Measurements from ENCODE around the gene PLEKHA6.

DNA sequence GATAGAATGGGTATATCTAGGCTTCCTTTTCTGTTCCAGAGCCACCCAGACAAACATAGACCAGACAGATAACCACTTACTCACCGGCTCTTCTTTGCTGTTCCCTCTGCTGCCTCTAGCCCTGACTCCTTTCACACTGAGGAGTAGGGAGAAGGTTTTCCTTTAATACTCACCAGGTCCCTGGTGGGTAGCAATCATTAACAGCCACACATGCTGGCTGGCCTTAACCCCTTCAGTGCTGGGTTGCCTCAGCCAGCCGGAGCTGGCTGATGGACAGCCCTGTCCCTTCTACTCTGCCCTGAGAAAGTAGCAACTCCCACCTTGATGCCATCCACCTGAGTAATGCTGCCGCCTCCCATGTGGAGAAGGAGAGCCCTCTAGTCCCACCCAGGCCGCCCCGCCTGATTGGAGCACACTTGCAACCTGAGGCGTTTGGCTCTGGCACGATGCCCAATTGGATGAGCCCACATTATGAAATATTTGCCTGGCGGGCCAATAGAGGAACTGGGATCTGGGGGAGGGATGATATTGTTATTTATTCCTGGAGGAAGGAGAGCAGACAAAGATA, 71.6 kb downstream of the PLEKHA6 start:
- TF ChIP-seq MAFK (IDR thresholded peaks at IDR 0.05; ENCODE audit: low read depth, low read length) = no peak
- TF ChIP-seq, protein P1, sequence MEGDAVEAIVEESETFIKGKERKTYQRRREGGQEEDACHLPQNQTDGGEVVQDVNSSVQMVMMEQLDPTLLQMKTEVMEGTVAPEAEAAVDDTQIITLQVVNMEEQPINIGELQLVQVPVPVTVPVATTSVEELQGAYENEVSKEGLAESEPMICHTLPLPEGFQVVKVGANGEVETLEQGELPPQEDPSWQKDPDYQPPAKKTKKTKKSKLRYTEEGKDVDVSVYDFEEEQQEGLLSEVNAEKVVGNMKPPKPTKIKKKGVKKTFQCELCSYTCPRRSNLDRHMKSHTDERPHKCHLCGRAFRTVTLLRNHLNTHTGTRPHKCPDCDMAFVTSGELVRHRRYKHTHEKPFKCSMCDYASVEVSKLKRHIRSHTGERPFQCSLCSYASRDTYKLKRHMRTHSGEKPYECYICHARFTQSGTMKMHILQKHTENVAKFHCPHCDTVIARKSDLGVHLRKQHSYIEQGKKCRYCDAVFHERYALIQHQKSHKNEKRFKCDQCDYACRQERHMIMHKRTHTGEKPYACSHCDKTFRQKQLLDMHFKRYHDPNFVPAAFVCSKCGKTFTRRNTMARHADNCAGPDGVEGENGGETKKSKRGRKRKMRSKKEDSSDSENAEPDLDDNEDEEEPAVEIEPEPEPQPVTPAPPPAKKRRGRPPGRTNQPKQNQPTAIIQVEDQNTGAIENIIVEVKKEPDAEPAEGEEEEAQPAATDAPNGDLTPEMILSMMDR (conservative IDR thresholded peaks at IDR 0.05; ENCODE audit: low read depth, low read length) = no peak
- TF ChIP-seq BHLHE40 (IDR thresholded peaks at IDR 0.05; ENCODE audit: low read depth, low read length) = no peak
- TF ChIP-seq POLR2A (IDR thresholded peaks at IDR 0.05; ENCODE audit: low read depth, low read length) = no peak
- TF ChIP-seq MXI1 (IDR thresholded peaks at IDR 0.05; ENCODE audit: borderline replicate concordance, low read depth, low read length) = no peak
- no peak for TF ChIP-seq FOS (IDR thresholded peaks at IDR 0.05; ENCODE audit: low read depth, low read length)

All from IMR-90 (cell line).